ENCODE data around the gene SIGLEC15.
"Not testable (repeated sequence)": the region's sequence is repeated elsewhere in the genome, so short reads cannot be mapped to it uniquely, and the experiment has no call there.

Gene SIGLEC15

DNA sequence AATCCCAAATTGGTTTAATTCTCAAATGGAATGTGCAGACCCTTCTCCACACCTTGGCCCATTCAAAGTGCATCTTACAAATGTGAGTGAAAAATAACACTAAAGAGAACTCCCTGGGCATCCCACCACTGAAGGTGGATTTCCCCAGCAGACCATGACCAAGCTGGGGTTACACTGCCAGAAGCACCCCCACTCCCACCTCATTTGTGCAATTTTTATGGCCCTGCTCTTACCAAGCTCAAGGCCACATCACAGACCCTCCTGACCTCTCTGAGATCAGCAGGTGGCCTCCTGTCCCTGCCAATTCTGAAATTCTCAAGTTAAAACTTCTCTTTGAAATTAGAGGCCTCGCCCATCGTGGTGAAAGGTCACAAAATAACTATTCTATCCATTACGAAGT lies 21.6 kb downstream of the SIGLEC15 start:
- no peak for DNase-seq

DNA sequence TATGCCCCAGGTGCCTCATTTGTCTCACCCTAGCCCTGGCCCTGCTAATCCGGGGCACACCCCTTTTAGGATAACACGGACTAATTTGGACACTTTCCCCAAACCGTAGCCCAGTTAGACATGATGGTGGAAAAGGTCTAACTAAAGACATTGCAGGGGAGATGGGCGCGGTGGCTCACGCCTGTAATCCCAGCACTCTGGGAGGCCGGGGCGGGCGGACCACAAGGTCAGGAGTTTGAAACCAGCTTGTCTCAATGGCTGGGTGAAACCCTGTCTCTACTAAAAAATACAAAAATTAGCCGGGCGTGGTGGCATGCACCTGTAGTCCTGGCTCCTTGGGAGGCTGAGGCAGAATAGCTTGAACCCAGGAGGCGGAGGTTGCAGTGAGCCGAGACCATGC lies 23.2 kb downstream of the SIGLEC15 start:
- not testable (repeated sequence) for DNase-seq

DNA sequence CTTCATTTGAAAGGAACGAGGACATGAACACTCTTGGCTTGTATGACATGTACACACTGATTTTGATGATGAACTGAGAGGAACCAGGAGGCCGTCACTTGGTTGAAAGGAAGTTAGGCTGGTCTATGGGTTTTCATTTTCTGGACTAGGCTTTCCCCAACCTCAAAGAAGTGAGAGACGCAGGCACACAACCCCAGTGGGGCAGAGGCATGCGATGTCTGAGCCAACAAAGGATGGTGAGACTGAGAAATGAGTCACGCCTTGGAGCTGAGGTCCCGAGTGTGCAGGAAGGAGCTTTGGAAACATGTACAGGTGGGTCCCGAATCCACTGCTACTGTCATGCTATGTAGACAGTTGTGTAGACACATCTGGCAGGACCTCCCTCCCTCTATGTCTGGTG lies 24.1 kb downstream of the SIGLEC15 start:
- no peak for DNase-seq

DNA sequence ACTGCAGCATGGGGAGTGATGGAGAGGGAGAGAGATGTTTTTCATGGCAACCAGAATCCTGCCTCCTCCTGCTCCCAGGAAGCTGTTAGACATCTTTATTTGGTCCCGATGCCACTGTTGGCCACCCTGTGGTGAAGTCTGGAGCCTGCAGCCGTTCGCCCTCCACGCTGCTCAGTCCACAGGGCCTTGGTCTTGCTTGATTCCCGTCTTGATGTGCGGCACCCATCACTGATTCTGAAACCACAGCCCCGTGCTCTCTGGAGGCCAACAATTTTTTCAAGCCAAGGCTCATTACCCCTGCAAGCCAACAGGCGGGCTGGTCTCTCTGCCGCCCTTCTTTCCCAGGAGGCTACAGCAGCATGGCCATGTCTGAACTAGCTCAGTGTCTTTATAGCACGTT lies 24.5 kb downstream of the SIGLEC15 start:
- DNase-seq: no peak

DNA sequence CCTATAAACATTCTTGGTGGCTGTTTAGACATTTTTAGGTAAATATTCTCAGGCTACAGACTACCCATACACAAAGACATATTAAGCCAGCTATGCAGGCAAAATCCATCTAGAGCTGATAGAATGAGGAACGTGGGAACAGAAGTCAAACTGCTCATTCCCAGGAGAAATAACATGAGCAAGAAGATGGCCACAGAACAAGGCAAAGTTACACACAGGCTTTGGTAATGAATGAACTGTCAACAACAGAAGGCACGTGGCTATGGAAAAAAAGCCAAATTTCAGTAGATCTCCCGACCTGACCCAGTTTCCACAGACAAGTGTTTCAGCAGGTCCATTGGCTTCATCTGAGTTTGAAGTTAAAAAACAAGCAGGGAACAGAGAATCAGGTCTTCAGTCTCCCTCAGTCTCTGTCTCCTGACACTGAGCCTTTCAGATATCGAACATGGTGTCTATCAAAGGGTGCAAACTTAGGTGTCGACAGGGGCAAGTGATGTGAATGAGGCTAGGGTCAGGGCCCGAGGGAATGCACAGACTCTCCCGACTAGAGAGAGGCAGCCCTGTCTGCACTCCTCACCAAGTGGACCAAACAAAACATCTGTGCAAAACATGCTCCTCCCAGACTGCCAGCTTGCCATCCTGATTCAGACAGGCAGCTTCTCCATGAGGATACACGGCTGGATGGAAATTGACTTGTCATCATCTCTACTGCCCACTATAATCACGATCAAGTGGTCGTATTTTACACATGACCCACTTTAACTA lies 25.9 kb downstream of the SIGLEC15 start:
- DNase-seq: no peak

DNA sequence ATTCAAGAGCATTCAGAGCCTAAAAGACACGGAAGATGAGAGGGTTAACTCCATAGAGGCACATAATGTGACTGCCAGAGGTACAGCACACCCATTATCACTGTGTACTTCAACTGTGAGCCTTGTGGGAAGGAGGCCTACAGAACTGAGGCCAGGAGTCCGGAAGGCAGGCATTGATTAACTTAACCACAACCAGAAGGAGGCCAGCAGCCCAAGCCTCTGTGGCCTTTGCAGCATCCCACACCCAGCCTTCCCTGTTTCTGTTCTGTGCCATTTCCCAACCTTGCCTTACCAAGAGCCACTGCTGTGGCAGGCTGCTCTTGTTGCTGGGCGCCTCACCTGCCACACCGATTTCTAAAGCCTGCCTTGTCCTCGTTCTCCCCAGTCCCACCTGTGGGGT lies 27.2 kb downstream of the SIGLEC15 start:
- no peak for DNase-seq

DNA sequence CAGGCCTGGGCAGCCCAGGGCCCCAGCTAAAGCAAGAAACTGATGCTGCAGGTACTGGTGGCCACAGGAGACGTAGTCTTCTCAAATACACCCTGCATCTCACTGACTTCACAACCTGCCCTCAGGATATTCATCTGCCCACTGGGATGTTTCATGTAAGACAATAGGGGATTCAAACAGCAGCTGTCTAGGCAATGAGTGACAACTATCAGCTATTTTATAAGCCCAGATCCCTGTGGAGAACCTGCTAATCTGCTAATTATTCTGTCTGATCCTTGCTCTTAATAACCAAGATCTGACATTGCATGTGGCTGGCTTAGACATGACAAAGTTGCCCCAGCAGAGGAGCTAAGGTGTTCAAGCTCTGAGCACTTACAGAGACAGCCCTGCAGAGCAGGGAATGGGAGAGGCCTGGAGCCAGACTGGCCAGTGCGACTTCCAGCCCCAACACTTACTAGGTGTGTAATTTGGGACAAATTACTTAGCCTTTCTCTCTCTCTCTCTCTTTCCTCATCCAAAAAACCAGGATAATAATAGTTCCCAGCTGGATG lies 28.6 kb downstream of the SIGLEC15 start:
- no peak for DNase-seq

DNA sequence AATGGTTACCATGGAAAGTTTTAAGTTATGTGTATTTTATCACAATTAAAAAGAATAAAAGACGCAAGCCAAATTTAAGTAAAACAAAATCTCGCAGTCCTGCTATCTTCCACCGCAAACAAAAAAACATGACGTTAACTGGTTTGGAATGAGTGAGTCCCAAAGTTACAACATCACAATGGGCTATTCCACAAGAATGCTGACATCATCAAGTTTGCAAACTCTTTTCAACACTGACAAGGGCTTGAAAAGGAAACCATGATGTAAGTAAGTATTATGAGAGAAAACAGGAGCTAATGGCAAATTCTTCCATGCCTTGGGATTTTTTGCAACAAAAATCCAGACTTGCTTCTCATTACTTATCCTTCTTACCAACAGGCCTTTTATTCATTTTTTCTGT lies 31.1 kb downstream of the SIGLEC15 start:
- DNase-seq: no peak

DNA sequence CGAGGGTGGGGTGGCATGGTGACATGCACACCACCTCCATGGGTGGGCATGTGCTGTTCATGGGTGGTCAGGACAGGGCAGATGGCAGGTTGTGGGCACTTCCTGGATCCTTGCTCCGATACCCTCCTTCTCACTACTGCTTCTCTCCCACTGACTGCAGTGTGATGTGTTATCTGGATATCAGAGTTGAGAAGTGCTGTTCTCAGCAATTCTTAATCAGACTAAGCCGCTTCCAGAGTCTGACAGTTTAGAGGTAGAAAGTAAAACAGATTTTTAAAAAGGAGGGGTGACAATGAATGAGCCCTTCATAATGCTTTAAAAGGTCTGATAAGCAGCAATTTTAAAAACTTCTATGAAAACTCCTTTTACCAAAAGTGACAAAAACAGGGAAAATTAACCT lies 33.9 kb downstream of the SIGLEC15 start:
- no peak for DNase-seq

DNA sequence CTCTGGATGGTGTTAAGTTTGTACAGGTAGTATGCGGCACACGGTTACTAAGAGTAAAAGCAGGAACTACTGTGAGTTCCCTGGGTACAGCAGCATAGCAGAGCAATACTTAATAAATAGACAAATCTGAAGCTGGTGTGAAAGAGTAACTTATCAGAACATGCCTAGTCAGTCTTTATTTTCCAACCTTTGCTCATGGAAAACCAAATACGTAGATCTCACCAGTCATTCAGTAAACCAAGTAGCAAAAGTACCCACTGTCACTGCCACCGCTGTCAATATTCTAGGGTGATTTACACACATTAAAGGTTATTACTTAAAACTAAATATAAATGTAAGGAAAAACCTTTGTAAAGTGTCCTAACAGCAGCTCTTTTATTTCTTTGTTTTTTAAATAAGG lies 35.0 kb downstream of the SIGLEC15 start:
- no peak for DNase-seq

DNA sequence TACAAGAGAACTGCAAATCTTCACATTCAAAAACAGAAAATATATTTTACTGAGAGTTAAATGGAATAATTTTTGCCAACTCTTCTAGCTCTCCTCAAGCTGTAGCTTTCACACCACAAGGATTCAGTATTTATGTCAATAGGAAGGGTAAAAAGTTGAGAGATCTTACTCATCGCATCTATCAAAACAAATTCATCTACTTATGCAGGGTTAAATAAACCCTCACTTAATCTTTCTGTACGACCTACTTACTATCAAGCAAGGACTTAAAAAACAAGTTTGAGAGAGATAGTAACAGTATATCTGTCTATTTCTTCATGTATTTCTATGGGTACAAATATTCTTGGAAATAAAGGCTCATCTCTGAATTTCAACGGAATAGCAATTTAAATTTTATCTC lies 35.5 kb downstream of the SIGLEC15 start:
- DNase-seq: no peak

DNA sequence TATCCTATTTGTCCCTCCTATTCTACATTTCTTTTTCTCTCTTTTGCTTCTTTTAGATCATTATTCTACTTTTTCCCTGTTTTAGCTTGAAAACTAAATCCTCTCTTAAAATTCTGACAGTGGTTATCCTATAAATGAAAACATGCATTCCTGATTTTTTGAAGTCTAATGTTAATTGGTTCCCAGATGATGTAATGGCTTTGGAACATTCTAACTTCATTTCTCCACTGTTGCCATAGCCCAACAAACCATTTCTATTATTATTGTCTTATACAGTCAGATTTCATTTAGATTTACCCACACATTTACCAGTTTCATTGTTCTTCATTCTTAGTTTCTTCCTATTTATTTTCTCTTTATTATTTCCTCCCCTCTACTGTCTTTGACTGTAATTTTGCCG lies 36.5 kb downstream of the SIGLEC15 start:
- DNase-seq: no peak

DNA sequence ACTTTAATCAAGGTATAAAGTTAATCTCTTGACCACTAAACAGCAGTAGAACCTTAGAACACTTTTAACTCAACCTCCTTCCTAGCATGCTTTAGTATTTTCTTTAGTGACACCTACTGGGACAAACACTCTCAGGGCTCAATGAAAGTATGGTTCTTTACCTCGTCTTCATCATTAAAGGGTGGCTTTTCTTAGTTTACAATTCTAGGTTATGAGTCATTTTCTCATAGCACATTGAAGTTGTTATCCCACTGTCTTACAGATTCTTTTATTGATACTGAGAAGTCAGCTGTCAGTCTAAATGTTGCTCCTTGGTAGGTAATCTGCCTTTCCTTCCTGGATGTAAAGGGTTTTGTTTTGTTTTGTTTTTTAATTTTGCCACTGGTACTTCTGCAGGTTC lies 38.0 kb downstream of the SIGLEC15 start:
- no peak for DNase-seq

DNA sequence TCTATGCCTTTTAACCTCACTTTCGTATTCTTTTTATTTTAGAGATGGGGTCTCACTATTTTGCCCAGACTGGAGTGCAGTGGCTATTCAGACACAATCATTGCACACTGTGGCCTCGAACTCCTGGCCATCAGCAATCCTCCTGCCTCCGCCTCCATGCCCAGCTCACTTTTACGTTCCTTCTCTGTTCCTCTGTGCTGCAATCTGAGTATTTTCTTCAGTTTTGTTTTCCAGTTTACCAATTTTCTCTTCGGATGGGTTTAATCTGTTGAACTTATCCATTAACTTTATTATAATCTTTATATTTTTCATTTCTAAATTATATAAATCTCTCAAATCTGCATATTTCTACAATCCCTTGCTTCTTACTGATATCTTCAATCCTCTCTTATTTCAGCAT lies 38.6 kb downstream of the SIGLEC15 start:
- DNase-seq: no peak

DNA sequence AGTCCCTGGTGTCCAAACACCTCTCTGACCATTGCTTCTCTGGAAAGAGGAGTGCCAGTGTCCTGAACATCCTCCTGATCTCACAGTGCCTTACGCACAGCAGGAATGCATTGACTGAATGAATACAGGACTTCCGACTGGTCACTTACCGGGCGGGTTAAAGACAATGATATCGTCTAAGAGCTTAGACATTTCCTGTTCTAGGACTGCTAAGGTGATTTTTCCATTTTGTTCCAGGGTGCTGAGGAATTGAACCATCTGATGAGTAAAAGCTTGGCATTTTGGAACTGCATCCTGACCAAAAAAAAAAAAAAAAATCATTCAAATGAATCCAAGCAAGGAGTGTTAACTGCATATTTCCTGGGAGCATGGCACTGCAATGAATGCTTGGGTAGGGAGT lies 40.0 kb downstream of the SIGLEC15 start:
- no peak for DNase-seq

DNA sequence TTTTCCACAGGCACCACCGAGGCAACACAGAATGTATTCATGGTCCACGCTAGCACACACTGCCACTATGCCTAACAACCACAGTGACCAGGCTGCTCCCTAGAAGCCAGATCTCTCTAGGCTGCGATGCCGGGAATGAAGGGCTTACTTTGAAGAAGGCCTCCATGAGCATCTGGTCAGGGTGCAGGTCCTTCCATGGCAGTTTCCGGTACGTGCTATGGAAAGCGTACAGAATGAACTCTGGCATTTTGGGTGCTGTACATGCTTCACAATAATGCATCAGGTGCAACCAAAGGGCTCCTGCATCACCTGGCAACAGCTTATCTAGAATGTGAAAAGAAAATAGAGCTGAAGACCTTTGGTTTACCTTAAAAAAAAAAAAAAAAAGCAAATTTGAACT lies 44.9 kb downstream of the SIGLEC15 start:
- DNase-seq: no peak

DNA sequence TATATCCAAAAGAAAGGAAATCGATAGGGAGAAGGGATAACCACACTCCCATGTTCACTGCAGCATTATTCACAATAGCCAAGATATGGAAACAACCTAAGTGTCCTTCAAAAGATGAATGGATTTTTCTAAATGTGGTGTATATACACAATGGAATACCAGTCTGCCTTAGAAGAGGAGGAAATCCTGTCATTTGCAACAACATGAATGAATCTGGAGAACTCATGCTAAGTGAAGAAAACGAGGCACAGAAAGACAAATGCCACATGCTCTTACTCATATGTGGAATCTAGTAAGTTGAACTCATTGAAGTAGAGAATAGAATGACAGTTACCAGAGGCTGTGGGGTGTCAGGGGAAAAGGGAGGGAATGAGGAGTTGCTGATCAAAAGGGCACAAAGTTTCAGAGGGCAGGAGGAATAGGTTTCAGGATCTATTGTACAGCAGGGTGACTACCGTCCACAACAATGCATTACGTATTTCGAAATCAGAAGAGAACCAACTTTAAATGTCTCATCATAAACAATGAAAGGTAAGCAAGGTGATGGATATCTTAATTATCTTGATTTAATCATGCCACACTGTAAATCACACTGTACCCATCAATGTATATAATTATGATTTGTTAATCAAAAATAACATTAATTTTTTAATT lies 46.1 kb downstream of the SIGLEC15 start:
- no peak for DNase-seq

DNA sequence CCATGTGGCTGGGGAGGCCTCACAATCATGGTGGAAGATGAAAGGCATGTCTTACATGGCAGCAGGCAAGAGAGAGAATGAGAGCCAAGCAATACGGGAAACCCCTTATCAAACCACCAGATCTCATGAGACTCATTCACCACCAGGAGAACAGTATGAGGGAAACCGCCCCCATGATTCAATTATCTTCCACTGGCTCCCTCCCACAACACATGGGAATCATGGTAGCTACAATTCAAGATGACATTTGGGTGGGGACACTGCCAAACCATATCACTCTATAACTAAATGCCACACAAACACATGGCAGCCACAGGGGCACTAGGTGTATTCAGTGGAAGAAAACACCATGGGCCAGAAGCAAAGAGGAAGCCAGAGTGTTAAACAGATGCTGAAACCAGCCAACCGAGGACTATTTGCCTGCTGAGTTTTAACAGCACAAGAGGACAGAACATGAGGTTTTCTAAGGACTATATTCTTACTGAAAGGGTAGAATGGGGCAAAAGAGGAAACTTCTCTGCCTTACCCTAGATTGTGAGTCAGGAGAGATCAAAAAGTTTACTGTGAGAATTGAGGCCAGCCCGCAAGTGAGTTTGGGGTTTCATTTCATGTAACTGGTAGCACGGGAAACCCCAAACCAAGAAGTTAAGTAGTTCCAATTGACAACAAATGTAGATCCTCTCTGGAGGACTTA lies 49.2 kb downstream of the SIGLEC15 start:
- peak; percentile 70 for DNase-seq

DNA sequence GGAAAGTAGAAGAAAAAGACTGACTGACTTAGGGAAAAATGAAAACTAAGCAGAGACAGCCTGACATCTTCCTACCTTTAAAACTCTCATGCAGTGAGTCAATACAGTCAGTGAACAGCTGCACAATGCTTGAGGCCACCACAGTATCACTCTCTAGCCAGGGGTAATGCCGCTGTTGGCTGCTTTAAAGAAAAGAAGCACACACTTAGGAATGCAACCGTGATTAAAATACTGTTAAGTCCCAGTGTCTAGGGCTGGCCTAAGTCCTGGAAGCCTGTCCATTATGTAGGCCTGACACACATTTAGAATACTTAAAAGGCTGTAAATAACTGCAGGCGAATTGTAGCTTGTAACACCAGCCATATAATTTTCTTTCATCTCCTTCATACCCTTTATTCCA lies 50.7 kb downstream of the SIGLEC15 start:
- DNase-seq: no peak

DNA sequence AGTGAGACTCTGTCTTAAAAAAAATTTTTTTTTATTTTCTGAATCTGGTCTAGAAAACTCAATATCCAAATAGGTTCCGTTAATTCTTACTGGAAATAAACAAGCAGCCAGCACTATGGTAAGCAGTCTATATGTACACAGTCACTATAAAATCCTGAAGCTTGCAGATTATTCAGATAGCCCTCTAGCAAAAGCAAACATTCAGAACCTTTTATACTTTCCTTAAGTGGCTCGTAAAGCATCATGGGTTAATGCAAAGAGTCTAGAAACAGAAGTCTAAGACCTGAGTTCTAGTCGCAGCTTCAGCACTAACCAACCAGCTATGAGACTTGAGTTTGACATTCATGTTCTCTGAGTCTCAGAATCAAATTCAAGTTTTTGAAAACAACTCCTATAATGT lies 51.9 kb downstream of the SIGLEC15 start:
- no peak for DNase-seq

DNA sequence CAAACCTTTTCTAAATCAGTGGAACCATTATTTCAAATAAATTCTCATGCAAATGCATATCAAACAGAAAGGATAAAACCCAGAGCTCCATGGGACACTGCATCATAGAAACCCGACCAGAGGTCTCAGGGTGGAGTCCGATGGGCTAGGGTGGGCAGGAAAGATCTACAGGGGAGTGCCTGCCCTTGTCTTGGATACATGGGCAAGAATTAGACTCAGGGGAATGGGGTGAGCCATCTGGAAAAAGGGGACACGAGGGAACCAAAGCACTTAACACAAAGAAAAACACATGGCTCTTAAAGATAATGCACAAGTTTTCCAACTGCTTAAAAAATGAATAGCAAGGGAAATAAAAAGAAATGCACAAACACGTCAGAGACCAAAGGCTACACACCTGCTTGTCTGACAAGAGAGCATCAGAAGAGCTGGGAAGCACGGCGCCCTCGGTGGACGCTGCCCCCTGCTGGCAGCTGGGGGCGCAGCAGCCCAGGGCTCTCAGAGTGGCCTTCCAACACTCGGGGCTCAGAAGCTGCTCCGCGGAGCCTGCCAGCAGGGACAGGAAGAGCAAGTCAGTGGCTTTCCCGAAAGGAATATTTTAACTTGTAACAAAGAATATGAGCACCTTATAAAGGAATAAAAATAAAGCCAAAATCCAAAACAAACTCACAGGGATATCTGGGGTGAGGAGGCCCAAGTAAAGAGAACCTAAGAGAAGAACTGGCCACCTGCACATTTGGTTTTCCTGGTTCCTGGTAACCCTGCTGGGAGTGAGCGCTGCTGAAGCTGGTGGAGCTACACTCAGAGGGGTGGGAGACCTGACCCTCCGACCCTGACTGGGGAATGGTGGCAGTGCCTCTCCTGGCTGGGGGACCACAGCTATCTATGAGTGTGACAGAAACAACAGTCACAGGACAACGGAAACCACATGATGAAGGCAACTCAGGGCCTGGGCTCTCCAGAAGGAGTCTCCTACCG lies 54.5 kb downstream of the SIGLEC15 start:
- DNase-seq: peak; percentile 74

DNA sequence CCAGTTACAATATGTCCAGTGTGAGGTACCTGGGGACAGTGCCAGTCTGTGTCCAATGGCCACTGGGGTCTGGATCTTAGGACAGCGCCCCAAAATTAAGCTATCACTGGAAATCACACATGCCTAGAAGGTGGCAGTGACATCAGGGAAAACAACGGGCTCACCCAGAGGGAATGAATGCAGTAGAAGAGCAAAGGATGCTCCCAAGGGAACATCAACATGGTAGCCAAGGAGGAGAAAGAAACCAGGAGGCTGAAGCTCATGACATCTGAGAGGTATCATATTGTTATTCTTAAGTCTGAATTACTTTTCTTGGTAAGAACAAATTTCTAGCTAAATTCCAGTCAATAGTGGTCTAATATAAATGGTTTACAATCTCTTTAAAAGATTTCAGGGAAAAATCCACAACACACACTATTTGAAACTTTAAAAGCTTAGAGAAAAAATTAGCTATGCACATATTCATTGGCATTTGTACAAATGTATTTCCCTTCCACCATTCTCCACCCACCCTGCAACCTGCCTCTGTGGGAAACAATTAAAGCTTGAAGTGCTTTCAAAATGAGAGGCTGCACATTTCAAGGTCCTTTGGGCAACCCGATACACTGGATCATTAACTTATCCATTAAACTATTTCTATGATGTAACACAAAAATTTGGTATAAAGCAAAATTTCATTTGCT lies 55.5 kb downstream of the SIGLEC15 start:
- DNase-seq: no peak
